Stimulated activated CD8-positive, alpha-beta memory T cell treated with anti-CD3 and anti-CD28 coated beads, Interleukin-15, amount 100 ng/mL, for 1 hour (primary cell): ENCODE data around the gene MTMR11.
"Not testable (repeated sequence)": the region's sequence is repeated elsewhere in the genome, so short reads cannot be mapped to it uniquely, and the experiment has no call there.

Experiments used
- DNase-seq: peaks from one replicate; pipeline ENCODE4 v3.0.0-alpha.2; 2020; ENCODE audit warnings: low read depth

Gene MTMR11

DNA sequence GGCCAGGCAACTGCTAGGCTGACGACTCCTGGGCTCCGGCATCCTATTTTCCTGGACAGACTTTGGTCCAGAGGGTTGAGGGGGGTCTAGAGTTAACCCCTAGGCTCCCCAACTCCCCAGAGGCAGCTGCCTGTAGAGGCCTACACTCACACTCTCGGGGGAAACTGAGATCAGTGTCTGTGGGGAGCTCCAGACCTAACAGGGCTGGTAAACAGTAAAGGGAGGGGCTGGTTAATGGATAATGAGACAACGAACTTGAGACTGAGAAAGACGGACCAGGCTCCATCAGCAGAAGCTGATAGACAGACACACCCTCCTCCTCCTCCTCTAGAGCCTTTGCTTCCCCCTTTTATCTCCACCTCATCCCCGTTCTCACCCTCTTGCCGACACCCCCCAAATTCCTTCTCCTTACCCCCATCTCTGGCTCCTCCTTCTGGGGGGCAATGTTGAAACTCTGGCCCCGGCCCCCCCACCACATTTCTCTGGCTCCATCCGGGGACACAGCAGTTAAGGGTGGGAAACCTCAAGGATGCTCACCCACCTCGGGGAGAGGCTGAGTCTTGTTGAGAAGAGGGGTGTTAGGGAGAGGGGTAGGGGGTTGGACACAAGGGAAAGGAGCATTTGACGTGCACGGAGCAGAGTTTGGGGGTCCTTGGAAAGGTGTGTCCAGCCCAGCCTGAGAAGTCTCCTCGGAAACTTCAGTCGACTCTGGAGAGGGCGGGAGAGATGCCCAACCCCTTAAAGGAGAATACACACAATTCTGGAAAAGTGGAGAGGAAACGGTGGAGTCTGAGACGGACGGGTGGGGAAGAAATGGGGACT lies at the start of gene MTMR11:
Gene MTMR11 (minus strand): TSS at position 710 of the 822 bp plus-strand sequence. CDS start 232 bp downstream, at position 478.
- no peak for DNase-seq

DNA sequence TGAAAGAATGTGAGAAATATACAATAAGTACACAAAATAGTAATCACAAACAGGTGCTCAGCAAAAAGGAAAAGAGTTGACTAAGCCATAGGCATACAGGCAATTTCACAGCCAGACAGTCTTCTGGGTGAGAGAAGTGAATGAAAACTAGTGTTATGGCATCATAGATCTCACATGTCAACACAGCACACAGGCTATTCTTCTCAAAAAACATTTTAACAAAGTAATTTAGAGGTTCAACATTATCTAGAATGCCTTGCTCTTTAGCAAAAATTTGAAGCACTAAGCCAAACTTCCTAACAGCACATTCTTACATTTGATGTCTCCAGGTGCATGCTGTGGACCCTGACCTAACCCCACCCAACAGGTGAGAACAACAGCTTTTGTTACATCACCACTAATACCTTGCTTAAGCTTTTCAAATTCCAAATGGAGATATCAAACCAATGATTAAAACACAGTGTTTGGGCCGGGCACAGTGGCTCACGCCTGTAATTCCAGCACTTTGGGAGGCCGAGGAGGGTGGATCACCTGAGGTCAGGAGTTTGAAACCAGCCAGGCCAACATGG lies 43.4 kb upstream of the MTMR11 start:
- DNase-seq = no peak

- no peak for DNase-seq
These were observed 42.7 kb upstream of the MTMR11 start for GRCh38 chr1:149979245-149979971.

DNA sequence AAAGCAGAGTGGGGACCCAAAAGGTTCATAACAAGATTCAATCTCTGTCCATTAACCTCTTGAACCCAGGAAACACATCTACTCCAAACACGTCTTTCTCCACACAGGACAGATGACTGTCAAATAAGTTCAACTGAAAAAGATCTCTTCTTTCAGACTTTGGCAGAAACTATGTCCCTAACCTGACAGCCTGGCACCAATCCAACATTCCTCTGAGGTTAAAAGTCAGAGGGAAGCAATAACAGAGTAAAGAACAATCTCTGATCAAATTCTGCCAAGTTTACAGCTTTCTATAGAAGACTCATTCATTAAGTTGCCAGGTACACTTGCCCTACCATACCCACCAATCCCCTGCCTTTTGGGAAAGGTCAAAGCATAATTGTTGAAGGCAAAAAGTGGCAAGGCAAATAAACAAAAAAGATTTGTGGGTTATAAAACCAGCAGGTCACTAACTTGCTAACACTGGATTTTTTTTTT lies 41.9 kb upstream of the MTMR11 start:
- DNase-seq = no peak

DNA sequence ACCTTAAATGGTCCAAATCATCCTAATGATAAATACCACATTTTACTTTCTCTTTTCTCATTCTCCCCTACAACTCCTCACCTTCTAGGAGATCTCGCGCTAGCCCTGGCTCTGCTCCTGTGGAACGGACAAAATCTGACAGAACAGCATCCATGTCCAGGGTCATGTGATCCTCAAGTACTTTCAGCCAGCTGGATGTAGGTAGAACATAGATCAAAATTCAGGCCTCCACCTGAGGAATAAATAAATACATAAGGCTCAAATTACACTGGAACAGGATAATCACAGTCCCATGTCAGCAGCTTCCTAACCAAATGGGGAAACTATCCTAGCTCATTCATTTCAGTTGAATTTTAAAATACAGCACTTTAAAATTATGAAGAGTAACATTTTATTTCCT lies 40.7 kb upstream of the MTMR11 start:
- DNase-seq = no peak

- DNase-seq = no peak
These were observed 35.9 kb upstream of the MTMR11 start for GRCh38 chr1:149972547-149972946.

- no peak for DNase-seq
These were observed 31.0 kb upstream of the MTMR11 start for GRCh38 chr1:149967646-149968045.

DNA sequence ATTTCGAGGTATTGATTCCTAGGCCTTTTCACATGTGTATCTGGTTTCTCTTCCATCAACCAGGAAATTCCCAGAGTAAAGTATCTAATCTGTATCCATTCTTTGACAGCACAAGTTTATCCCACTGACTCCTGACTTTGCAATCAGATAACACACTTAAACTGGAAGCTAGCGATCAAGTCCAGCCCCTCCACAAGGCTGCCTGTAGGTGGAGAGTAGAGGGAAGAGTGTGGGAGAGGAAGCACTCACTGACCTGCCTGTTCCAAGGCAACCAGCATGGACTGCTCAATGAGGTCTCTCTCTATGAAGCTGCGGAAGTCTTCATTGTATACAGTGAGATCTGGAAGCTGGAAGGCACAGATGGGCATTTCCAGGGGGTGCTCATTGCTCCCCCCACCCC lies 30.4 kb upstream of the MTMR11 start:
- no peak for DNase-seq

GRCh38 chr1:149966405-149966804 lies 29.7 kb upstream of the MTMR11 start:
- no peak for DNase-seq

GRCh38 chr1:149965440-149965839 lies 28.8 kb upstream of the MTMR11 start:
- no peak for DNase-seq

DNA sequence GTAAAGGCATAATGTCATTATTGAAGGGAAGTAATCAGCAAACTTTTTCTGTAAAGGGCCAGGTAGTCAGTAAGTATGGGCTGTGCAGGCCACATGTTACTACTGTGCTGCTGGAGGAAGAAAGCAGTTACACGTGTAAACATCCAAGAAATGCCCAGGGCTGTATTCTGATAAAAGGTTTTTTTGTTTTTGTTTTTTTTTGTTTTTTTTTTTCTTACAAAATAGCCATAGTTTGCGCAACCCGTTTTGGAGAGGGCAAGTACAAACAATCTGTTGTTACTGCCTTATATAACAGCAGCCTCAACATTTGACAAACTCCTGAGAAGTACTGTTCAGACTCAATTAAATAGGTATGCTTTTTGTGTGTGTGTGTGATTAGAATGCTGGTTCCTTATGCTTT lies 26.7 kb upstream of the MTMR11 start:
- no peak for DNase-seq

- DNase-seq = no peak
These were observed 26.1 kb upstream of the MTMR11 start for GRCh38 chr1:149962736-149963135.

DNA sequence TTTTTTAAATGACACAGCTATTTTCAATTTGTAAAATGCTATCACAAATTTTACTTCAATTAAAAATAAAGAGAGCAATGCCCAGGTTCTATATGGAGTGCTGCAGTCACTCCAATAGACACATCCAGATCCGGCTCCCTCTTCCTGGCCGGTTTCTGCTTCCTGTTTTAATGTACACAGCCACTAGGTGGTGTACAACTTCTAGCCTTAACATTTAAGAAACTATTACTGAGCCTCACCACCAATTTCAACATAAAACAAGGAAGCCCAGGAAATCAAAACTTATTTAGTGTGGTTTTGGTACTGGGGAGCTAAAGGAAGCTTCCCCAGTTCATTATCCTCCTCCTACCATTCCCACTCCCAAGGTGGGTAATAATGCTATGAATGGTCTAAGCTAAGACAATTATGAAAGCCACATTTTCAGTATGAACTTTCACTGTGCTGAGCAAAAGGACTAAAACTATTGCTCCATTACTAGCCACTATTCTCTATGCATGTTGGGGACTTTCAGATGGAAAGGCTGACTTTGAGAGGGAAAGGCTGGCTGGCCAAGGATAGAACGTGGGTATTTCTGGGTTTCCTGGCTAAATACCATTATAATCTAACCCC lies 25.5 kb upstream of the MTMR11 start:
- DNase-seq = peak; percentile 8

DNA sequence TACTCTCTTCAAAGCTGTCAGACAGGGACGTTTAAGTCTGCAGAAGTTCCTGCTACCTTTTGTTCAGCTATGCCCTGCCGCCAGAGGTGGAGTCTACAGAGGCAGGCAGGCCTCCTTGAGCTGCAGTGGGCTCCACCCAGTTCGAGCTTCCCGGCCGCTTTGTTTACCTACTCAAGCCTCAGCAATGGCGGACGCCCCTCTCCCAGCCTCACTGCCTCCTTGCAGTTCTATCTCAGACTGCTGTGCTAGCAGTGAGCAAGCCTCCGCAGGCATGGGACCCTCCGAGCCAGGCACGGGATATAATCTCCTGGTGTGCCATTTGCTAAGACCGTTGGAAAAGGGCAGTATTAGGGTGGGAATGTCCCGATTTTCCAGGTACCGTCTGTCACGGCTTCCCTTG lies 20.9 kb upstream of the MTMR11 start:
- DNase-seq = not testable (repeated sequence)

DNA sequence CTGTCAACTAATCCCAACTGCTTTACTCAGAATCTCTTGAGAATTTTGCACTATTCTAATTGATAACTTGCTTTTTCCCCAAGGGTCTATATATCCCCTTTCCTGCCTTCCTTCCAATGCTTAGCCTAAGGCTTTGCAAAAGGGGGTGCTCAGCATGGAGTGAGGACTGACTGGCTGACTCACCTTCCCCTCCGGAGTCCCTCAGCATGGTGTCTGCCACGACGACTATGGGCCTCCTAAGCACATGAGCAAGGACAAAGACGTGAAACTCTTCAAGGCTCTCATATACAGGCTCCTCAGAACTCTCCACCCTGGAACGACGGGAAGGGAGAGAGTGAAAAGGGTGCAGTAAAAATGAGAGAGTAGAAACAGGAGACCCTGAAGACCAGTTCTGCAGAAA lies 13.2 kb upstream of the MTMR11 start:
- DNase-seq = no peak

- DNase-seq = no peak
These were observed 8.5 kb upstream of the MTMR11 start for GRCh38 chr1:149945206-149945605.

- DNase-seq = no peak
These were observed 6.2 kb upstream of the MTMR11 start for GRCh38 chr1:149942885-149943284.

- DNase-seq = no peak
These were observed 5.5 kb upstream of the MTMR11 start for GRCh38 chr1:149942207-149942606.

DNA sequence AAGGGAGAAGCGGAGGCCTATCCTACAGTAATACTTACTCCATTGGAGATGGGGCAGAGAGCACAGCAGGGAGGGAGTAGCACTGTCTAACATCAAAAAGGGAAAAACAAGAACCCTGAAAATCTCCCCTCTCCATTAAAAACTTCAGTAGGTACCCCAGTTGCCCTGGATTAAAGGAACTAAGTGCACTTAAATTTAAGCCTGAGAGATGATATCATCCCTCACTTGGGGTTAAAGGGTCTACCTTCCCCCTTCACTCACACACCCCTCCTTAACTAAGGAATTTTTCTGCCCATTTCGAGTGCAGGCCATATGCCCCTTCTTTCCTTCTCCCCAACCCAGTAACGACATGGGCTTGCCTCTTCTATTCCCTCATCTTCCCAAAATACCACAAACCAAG lies 3.7 kb upstream of the MTMR11 start:
- DNase-seq = no peak

DNA sequence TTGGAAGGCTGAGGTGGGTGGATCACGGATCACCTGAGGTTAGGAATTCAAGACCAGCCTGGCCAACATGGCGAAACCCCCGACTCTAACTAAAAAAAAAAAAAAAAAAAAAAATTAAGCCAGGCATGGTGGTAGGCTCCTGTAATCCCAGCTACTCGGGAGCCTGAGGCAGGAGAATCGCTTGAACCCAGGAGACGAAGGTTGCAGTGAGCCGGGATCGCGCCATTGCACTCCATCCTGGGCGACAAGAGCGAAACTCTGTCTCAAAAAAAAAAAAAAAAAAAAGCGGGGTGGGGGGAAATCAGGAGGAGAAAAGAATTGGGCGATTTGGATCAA lies 2.0 kb upstream of the MTMR11 start:
- DNase-seq = not testable (repeated sequence)

DNA sequence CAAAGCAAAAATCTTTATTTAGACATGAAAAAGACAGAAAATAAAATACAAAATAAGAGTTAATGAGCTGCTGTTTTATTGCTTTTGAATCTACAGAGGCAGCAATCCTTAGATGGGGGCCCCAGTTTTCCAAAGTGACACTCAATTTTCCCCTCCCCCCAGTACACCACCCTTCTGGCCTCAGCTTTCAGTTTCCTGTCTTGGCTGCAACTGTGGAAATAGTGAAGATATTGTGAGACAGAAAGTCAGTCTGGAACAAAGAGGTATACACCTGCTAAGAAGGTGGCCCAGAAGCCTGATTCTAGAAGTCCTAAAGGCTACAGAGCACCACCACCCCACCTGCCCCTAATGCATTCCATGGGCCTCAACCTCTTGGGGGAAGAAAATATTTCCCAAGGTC lies 1.1 kb upstream of the MTMR11 start:
- no peak for DNase-seq

- no peak for DNase-seq
These were observed 470 bp upstream of the MTMR11 start for GRCh38 chr1:149936992-149937705.
